ENCODE measurements around the gene RFXAP. TPM values are rescaled to one million over a fixed set of nuclear protein-coding genes. Genes with fewer than 3 reads are reported as not detected.

Gene RFXAP
- total RNA-seq, 1 donor from 2014 or later: 9.6 TPM

DNA sequence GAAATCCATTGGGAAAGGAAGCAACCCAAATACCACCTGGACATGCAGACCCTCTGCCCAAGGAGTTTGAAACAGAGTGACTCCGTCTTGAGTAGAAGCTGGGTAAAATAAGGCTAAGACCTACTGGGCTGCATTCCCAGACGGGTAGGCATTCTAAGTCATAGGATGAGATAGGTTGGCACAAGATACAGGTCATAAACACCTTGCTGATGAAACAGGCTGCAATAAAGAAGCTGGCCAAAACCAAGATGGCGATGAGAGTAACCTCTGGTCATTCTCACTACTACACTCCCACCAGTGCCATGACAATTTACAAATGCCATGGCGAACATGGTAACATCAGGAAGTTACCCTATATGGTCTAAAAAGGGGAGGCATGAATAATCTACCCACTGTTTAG is 40.2 kb downstream of the RFXAP start:
- CTCF ChIA-PET: interaction anchor here (1.3 to 1.8 kb wide), 2 partner anchors 122 to 124 kb away, joined by 3 to 10 read pairs; no protein-coding TSS in a partner anchor
- POLR2A ChIA-PET: interaction anchor here (0.6 kb wide), 1 partner anchor 16 kb away, joined by 4 read pairs; no protein-coding TSS in a partner anchor
- H3K27me3 Mint-ChIP-seq: peaks cover 15% of the 10 kb centered on the region
- H3K36me3 Mint-ChIP-seq (ENCODE audit: low read depth): no peaks in the 10 kb centered on the region
- DNase-seq (no peak), ATAC-seq (ENCODE audit: low read depth) (no peak)
- H3K9me3 Mint-ChIP-seq: no peaks in the 10 kb centered on the region
- H3K27ac Mint-ChIP-seq: no peak overlapping the region
- TF ChIP-seq, protein P1, sequence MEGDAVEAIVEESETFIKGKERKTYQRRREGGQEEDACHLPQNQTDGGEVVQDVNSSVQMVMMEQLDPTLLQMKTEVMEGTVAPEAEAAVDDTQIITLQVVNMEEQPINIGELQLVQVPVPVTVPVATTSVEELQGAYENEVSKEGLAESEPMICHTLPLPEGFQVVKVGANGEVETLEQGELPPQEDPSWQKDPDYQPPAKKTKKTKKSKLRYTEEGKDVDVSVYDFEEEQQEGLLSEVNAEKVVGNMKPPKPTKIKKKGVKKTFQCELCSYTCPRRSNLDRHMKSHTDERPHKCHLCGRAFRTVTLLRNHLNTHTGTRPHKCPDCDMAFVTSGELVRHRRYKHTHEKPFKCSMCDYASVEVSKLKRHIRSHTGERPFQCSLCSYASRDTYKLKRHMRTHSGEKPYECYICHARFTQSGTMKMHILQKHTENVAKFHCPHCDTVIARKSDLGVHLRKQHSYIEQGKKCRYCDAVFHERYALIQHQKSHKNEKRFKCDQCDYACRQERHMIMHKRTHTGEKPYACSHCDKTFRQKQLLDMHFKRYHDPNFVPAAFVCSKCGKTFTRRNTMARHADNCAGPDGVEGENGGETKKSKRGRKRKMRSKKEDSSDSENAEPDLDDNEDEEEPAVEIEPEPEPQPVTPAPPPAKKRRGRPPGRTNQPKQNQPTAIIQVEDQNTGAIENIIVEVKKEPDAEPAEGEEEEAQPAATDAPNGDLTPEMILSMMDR (IDR thresholded peaks at IDR 0.05): no peak
- intact Hi-C loops (cut with micrococcal nuclease): loop anchor here (2.0 kb wide), 1 partner anchor 1672 kb away; no protein-coding TSS in a partner anchor
- no peak overlapping the region for H3K4me3 Mint-ChIP-seq
- no peaks in the 10 kb centered on the region for H3K4me1 Mint-ChIP-seq

DNA sequence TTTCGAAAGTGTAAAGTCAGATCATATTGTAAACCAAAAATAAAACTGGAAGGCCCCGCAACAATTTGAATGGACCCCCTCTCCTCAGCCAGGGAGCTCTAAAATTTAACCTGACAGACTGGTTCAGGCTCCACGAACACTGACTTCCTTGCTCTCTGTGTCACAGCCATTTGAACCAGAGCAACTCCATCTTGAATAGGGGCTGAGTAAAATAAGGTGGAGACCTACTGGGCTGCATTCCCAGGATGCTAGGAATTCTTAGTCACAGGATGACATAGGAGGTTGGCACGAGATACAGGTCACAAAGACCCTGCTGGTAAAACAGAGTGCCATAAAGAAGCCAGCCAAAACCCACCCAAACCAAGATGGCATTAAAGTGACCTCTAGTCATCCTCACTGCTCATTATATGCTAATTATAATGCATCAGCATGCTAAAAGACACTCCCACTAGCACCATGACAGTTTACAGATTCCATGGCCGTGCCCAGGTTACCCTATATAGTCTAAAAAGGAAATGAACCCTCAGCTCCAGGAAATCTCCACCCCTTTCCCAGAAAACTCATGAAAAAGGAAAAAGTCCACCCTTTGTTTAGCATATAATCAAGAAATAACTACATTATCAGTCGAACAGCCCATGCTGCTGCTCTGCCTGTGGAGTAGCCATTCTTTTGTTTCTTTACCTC is 43.1 kb downstream of the RFXAP start:
- Mint-ChIP-seq H3K27ac (no peak overlapping the region), H3K9me3 (no peaks in the 10 kb centered on the region), H3K36me3 (ENCODE audit: low read depth) (no peaks in the 10 kb centered on the region), H3K27me3 (peaks cover 25% of the 10 kb centered on the region), H3K4me1 (no peaks in the 10 kb centered on the region), H3K4me3 (no peak overlapping the region)
- no peak for DNase-seq
- POLR2A ChIA-PET: no interaction called here
- TF ChIP-seq, protein P1 (IDR thresholded peaks at IDR 0.05): no peak
- CTCF ChIA-PET: interaction anchor here (0.8 kb wide), 1 partner anchor 37 kb away, joined by 3 read pairs; no protein-coding TSS in a partner anchor
- intact Hi-C loops (cut with micrococcal nuclease): no loop called here
- no peak for ATAC-seq (ENCODE audit: low read depth)

DNA sequence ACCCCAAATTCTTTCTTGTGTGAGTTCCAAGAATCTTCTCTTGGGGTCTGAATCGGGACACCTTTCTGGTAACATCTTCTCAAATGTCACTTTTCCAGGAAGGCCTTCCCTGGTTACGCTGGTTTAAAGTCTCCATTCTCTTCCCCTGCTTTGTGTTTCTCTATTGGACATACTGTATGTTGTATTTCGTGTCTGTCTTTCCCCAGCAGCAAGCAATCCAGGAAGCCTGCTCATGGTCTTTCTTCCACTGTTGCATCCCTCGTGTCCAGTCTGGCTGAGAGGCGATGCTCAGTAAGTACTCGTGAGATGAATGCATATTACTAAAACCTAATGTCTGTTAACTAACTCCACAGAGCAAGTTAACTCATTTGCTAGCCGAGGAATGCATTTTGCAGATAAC is 43.7 kb downstream of the RFXAP start:
- no peak for ATAC-seq (ENCODE audit: low read depth)

DNA sequence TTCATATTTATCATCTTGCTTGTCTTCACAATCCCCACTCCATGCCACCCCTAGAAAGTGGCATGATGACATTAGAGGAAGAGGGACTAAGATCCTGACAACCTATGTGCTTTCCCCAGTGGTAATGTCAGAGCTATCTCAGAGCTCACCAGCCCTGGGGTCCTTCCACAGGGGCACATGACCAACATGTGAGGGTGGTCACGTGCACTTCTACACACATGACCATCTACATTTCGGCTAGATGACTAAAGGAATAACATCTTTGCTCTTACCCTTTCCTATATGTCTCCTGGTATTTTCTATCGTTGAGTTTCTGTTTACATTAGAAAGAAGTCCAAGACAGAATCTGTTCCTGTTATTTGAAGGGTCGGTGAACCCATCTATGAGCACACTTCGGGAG is 46.2 kb downstream of the RFXAP start:
- Mint-ChIP-seq H3K36me3 (ENCODE audit: low read depth) (no peaks in the 10 kb centered on the region), H3K4me3 (no peak overlapping the region), H3K9me3 (no peaks in the 10 kb centered on the region), H3K27ac (no peak overlapping the region), H3K4me1 (no peaks in the 10 kb centered on the region), H3K27me3 (peaks cover 30% of the 10 kb centered on the region)
- DNase-seq (no peak), ATAC-seq (ENCODE audit: low read depth) (no peak)
- intact Hi-C loops (cut with micrococcal nuclease): no loop called here
- POLR2A ChIA-PET: no interaction called here
- TF ChIP-seq, protein P1 (IDR thresholded peaks at IDR 0.05): no peak
- CTCF ChIA-PET: no interaction called here

More for the DNA sequence above, 43.7 kb downstream of the RFXAP start:
- intact Hi-C loops (cut with micrococcal nuclease): no loop called here
- no peak overlapping the region for H3K27ac Mint-ChIP-seq
- H3K4me3 Mint-ChIP-seq: no peak overlapping the region
- no peaks in the 10 kb centered on the region for H3K4me1 Mint-ChIP-seq
- no peaks in the 10 kb centered on the region for H3K9me3 Mint-ChIP-seq
- CTCF ChIA-PET: no interaction called here
- no peaks in the 10 kb centered on the region for H3K36me3 Mint-ChIP-seq (ENCODE audit: low read depth)
- POLR2A ChIA-PET: no interaction called here
- TF ChIP-seq, protein P1 (IDR thresholded peaks at IDR 0.05): no peak
- no peak for DNase-seq
- peaks cover 28% of the 10 kb centered on the region for H3K27me3 Mint-ChIP-seq

DNA sequence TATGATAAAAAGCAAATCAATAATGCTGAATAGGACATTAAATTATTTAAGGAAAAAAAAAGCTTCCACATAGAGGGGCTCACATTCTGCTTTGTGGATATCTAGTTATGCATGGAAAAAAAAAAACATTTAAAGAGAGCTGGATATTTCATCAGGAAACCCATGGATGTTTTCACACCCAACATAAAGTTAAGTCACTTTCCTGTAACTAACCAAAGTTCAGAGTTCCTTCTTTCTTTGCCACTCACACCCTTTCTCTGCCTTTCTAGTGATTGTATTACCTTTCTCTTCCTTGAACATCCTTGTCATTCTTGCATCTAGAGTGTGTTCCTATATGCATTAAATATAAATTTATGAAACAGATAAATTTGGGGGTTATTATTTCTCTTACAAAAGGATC is 47.2 kb downstream of the RFXAP start:
- Mint-ChIP-seq H3K36me3 (ENCODE audit: low read depth) (no peaks in the 10 kb centered on the region), H3K4me3 (no peak overlapping the region), H3K27ac (no peak overlapping the region), H3K27me3 (peaks cover 31% of the 10 kb centered on the region), H3K4me1 (no peaks in the 10 kb centered on the region), H3K9me3 (no peaks in the 10 kb centered on the region)
- intact Hi-C loops (cut with micrococcal nuclease): no loop called here
- ChIA-PET POLR2A (no interaction called here), CTCF (no interaction called here)
- no peak for DNase-seq
- no peak for ATAC-seq (ENCODE audit: low read depth)
- TF ChIP-seq, protein P1 (IDR thresholded peaks at IDR 0.05): no peak
